ENCODE data around the gene RECK.
"Not testable (repeated sequence)": the region's sequence is repeated elsewhere in the genome, so short reads cannot be mapped to it uniquely, and the experiment has no call there.

RECK gene

DNA sequence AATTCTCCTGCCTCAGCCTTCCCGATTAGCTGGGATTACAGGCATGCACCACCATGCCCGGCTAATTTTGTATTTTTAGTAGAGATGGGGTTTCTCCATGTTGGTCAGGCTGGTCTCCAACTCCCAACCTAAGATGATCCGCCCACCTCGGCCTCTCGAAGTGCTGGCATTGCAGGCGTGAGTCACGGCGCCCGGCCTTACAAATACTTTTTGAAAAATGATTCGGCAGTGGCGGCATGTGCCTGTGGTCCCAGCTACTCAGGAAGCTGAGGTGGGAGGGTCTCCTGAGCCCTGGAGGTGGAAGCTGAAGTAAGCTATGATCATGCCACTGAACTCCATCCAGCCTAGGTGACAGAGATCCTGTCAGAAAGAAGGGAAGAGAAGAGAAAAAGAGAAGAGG, 123.4 kb downstream of the RECK start:
- H3K4me1 ChIP-seq; DNase-seq (ENCODE audit: low spot score in 2 of 2); H3K9me3 ChIP-seq; H3K36me3 ChIP-seq (replicated peaks); H3K4me3 ChIP-seq; in situ Hi-C loops (cut with MboI; ENCODE audit: low sequenced_read_pairs); H3K27me3 ChIP-seq (ENCODE audit: low read depth): not testable (repeated sequence)

DNA sequence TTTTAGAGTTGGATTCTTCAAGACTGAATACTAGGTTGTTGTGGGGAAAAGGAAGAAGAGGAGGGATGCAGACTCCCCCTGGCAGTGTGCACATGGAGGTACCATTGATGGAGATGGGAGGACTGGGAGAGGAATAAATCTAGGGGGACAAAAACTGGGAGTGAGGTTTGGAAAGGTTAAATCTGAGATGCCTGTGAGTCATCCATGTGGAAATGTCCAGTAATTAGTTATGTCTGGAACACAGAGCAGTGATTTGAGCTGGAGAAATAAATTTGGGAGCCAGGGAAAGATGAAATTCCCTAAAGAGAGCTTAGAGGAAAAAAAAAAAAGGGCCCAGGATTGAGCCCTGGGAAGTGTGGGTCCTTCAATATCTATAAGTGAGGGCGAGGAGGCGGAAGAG, 124.5 kb downstream of the RECK start:
- Histone ChIP-seq H3K4me3 (no peak overlapping the region), H3K27me3 (ENCODE audit: low read depth) (no peaks in the 10 kb centered on the region), H3K4me1 (no peaks in the 10 kb centered on the region), H3K9me3 (peaks cover 6% of the 10 kb centered on the region), H3K36me3 (replicated peaks) (no peaks in the 10 kb centered on the region)
- DNase-seq (ENCODE audit: low spot score in 2 of 2), result no peak
- in situ Hi-C loops (cut with MboI; ENCODE audit: low sequenced_read_pairs), result no loop called here

DNA sequence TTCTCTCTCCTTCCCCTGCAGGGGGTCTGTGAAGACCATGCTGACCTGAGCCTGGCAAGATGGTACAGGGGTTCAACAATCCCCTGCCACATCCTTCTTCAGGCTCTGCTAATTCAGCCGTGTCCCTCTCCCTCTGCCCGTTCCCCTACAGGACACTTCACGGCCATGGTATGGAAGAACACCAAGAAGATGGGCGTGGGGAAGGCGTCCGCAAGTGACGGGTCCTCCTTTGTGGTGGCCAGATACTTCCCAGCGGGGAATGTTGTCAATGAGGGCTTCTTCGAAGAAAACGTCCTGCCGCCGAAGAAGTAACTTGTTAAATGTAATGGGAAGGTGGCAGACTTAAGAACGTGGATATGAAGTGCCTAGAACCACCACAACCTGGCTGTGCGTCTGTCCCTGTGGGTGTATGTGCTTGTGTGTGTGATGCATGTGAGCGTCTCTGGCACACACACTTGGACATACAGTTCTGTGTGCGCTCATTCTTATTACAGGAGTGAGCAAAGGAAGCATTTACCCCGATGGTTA, 125.6 kb downstream of the RECK start:
- in situ Hi-C loops (cut with MboI; ENCODE audit: low sequenced_read_pairs), result no loop called here
- Histone ChIP-seq H3K4me1 (no peaks in the 10 kb centered on the region), H3K36me3 (replicated peaks) (no peaks in the 10 kb centered on the region), H3K4me3 (no peak overlapping the region), H3K27me3 (ENCODE audit: low read depth) (no peaks in the 10 kb centered on the region), H3K9me3 (no peaks in the 10 kb centered on the region)
- DNase-seq (ENCODE audit: low spot score in 2 of 2), result no peak

DNA sequence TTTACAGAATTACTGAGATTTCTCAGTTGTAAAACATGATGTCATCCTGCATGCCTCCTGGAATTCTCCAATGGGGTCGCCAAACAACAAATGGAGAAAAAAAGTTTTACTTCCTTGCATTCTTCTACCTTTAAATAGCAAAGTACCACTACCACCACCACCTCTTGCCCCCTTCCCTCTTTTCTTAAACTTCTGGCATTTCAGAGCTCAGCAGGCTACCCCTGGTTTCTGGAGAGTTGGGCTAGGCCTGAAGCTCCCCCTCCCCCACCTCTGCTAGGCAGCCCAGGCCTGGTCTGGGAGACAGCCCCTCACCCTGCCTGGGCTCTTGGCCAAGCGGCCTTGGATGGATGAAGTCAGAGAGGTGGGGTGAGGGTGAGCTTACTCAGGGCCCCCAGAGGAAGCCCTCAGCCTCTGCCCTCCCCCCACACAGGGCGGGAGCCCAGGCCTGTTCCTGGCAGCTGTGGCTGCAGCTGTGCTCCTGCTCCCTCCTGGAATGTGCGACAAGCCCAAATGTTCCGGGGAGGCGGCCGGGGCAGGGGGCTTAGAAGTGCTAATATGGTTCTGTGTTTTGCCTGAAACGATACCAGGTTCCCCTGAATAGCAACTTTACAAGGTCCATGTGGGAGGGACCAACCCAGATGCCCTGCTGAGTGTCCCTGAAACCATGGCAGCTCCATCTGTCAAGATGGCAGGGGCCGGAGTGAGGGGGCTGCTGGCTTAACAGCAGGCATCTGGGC, 126.5 kb downstream of the RECK start:
- DNase-seq (ENCODE audit: low spot score in 2 of 2), result peak in 1 of 2 experiments; percentile 43
- in situ Hi-C loops (cut with MboI; ENCODE audit: low sequenced_read_pairs), result no loop called here

DNA sequence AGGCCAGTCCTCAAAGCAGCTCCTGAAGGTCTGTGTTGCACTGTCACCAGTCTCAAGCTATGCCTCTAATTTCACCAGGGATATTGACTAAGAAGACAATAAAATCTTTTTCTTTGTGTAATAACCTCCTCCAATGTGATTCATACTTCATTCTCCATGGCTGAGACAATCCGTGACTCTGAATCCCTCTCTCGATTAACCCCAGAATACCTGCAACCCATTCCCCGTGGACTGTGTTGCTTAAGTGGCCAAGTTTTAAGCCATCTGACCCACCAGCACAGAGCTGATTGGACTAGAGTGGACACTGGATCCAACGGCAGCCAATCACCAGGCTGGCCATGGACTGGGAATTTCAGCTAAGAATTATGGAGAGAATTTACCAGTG, 127.1 kb downstream of the RECK start:
- H3K9me3 ChIP-seq, result no peaks in the 10 kb centered on the region
- in situ Hi-C loops (cut with MboI; ENCODE audit: low sequenced_read_pairs), result no loop called here
- no peaks in the 10 kb centered on the region for H3K36me3 ChIP-seq (replicated peaks)
- H3K4me1 ChIP-seq, result no peaks in the 10 kb centered on the region
- H3K4me3 ChIP-seq, result no peak overlapping the region
- DNase-seq (ENCODE audit: low spot score in 2 of 2), result no peak
- no peaks in the 10 kb centered on the region for H3K27me3 ChIP-seq (ENCODE audit: low read depth)

More for the DNA sequence above, 126.5 kb downstream of the RECK start:
- H3K27me3 ChIP-seq (ENCODE audit: low read depth), result no peaks in the 10 kb centered on the region
- H3K4me1 ChIP-seq, result no peaks in the 10 kb centered on the region
- no peaks in the 10 kb centered on the region for H3K36me3 ChIP-seq (replicated peaks)
- H3K4me3 ChIP-seq, result no peak overlapping the region
- no peaks in the 10 kb centered on the region for H3K9me3 ChIP-seq

DNA sequence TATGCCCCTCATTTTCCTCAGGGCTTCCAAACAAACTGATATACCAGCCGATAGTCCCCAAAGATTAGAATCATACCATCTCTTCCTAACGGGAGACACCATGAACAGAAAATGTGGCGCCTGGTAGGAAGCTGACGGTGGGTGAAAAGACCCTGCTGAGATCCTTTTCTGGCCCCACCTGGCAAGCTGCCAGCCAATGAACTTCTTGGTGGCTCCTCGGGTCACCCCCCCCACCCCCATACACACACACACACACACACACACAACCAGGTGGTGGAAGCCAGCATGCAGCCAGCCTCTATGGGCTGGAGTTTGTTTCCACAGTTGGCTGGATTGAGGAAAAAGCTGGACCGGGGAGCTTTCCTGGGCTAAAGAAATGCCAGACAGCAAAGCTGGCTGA, 127.7 kb downstream of the RECK start:
- Histone ChIP-seq H3K4me1 (no peaks in the 10 kb centered on the region), H3K36me3 (replicated peaks) (no peaks in the 10 kb centered on the region), H3K4me3 (no peak overlapping the region), H3K27me3 (ENCODE audit: low read depth) (no peaks in the 10 kb centered on the region), H3K9me3 (no peaks in the 10 kb centered on the region)
- DNase-seq (ENCODE audit: low spot score in 2 of 2), result no peak
- in situ Hi-C loops (cut with MboI; ENCODE audit: low sequenced_read_pairs), result no loop called here

DNA sequence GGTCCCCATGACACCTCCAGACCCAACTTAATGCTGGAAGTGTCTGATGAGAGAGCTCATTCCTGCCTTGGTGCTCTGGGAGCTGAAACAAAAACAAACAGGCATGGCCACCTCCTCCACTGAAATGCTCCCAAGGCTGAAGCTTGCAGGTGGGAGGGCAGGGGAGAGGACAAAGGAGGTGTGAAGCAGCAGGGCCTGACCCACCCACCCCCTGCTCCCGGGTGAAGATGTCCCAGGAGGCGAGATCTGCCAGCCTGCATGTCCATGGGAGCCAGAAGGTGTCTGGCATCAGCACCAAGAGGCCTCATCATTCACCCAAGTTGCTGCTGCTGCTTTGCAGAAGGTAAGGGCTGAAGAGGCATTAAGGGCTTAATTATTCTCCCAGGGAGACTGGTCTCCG, 128.3 kb downstream of the RECK start:
- in situ Hi-C loops (cut with MboI; ENCODE audit: low sequenced_read_pairs), result loop anchor here (5.0 kb wide), 1 partner anchor 63 kb away; no protein-coding TSS in a partner anchor
- Histone ChIP-seq H3K36me3 (replicated peaks) (no peaks in the 10 kb centered on the region), H3K4me1 (no peaks in the 10 kb centered on the region), H3K9me3 (no peaks in the 10 kb centered on the region), H3K27me3 (ENCODE audit: low read depth) (no peaks in the 10 kb centered on the region), H3K4me3 (no peak overlapping the region)
- DNase-seq (ENCODE audit: low spot score in 2 of 2), result peak in 1 of 2 experiments; percentile 12

DNA sequence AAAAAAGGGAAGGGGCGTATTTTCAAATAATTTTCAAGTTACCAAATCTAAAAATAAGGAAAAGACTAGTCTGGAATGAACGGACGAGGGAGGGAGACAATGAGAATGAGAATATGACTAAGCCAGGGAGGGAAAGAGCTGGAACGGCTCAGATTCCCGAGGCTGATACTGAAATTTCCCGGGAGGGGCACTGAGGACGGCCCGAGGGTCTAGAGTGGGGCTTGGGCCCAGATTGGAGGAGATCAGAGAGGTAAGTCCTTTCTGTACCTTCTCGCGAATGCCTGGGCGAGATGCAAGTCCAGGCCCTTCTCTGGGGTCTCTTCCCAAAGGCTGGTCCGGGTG, 129.1 kb downstream of the RECK start:
- Histone ChIP-seq H3K4me1 (no peaks in the 10 kb centered on the region), H3K4me3 (no peak overlapping the region), H3K36me3 (replicated peaks) (no peaks in the 10 kb centered on the region), H3K9me3 (no peaks in the 10 kb centered on the region), H3K27me3 (ENCODE audit: low read depth) (no peaks in the 10 kb centered on the region)
- in situ Hi-C loops (cut with MboI; ENCODE audit: low sequenced_read_pairs), result loop anchor here (5.0 kb wide), 1 partner anchor 63 kb away; no protein-coding TSS in a partner anchor
- no peak for DNase-seq (ENCODE audit: low spot score in 2 of 2)

DNA sequence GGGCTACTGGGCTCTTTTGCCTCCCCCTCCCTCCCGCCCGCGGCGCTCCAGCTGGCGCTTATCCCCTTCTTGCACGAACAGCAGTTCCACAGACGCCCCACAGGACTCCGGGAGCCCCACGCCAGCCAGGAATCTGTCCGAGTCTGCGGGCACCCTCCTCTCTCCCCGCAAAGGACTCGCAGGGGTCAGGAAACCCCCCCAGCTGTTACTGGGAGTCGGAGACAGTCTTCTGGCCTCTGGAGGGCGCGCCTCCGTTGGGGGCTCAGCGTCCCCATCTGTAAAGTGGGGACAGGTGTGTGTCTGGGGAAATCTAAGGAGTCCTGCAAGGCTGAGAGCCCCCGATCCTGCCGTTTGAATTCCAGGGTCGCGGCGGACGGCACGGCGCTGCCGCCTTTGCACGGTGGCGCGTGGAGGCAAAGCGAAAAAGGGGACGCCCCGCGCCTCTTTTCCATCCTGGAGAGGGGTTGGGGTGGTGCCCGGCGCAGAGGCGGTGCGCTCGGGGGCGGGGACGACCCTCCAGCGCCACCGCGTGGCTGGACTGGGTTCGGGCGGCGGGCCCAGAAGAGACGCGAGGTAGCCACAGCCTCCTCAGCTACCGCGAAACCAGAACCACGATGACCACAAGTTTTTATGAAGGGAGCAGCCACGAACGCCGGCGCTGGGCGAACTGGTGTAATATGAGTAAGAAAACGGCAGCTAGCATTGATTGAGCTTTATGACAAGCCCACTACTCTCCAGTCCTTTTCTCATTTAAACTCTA, 129.6 kb downstream of the RECK start:
- H3K9me3 ChIP-seq, result no peaks in the 10 kb centered on the region
- H3K4me3 ChIP-seq, result peak overlapping the region; percentile 34
- no peaks in the 10 kb centered on the region for H3K4me1 ChIP-seq
- H3K27me3 ChIP-seq (ENCODE audit: low read depth), result no peaks in the 10 kb centered on the region
- in situ Hi-C loops (cut with MboI; ENCODE audit: low sequenced_read_pairs), result loop anchor here (5.0 kb wide), 1 partner anchor 64 kb away; no protein-coding TSS in a partner anchor
- DNase-seq (ENCODE audit: low spot score in 2 of 2), result peak; percentile 80 to 89
- no peaks in the 10 kb centered on the region for H3K36me3 ChIP-seq (replicated peaks)

DNA sequence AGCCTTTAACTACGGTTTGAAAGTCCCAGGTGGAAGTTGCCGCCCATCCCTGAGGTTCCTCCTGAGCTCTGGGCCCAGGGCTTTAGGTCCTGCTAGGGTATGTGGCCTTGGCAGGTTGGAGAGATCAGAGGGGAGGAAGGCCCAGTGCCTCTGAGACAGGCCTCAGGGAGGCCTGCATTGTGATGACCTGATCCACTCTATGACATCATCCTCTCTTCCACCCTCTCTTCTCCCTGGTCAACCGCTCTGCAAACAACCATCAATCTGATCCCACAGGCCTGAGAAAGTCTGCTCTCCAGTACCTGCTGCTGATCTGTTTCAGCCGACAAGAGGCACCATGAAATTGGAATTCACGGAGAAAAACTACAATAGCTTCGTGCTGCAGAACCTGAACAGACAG, 132.5 kb downstream of the RECK start, which contains the start of gene CCIN:
TSS of gene CCIN (plus strand) at position 223 of the 400 bp plus-strand sequence. CDS start at position 338, 115 bp downstream.
- no peaks in the 10 kb centered on the region for H3K27me3 ChIP-seq (ENCODE audit: low read depth)
- no peaks in the 10 kb centered on the region for H3K9me3 ChIP-seq
- DNase-seq (ENCODE audit: low spot score in 2 of 2), result no peak
- H3K36me3 ChIP-seq (replicated peaks), result no peaks in the 10 kb centered on the region
- H3K4me3 ChIP-seq, result no peak within 1 kb of the TSS
- in situ Hi-C loops (cut with MboI; ENCODE audit: low sequenced_read_pairs), result loop anchor here (5.0 kb wide), 1 partner anchor 67 kb away; no protein-coding TSS in a partner anchor
- H3K4me1 ChIP-seq, result no peaks in the 10 kb centered on the region

DNA sequence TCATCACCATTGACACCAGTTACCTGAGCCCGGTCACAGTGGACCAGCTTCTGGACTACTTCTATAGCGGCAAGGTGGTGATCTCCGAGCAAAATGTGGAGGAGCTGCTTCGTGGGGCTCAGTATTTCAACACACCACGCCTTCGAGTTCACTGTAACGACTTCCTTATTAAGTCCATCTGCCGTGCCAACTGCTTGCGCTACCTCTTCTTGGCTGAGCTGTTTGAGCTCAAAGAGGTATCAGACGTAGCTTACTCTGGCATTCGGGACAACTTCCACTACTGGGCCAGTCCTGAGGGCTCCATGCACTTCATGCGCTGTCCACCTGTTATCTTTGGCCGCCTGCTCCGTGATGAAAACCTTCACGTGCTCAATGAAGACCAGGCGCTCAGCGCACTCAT, 133.0 kb downstream of the RECK start:
- Histone ChIP-seq H3K27me3 (ENCODE audit: low read depth) (no peaks in the 10 kb centered on the region), H3K4me1 (no peaks in the 10 kb centered on the region), H3K9me3 (no peaks in the 10 kb centered on the region), H3K4me3 (no peak overlapping the region), H3K36me3 (replicated peaks) (no peaks in the 10 kb centered on the region)
- in situ Hi-C loops (cut with MboI; ENCODE audit: low sequenced_read_pairs), result loop anchor here (5.0 kb wide), 1 partner anchor 67 kb away; no protein-coding TSS in a partner anchor
- DNase-seq (ENCODE audit: low spot score in 2 of 2), result no peak

DNA sequence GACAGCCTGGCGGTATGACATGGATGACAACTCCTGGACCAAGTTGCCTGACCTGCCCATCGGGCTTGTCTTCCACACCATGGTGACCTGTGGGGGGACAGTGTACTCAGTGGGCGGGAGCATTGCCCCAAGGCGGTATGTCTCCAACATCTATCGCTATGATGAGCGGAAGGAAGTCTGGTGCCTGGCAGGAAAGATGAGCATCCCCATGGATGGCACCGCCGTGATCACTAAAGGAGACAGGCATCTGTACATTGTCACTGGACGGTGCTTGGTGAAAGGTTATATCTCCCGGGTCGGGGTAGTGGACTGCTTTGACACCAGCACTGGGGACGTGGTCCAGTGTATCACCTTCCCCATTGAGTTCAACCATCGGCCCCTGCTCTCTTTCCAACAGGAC, 133.8 kb downstream of the RECK start:
- Histone ChIP-seq H3K27me3 (ENCODE audit: low read depth) (no peaks in the 10 kb centered on the region), H3K9me3 (no peaks in the 10 kb centered on the region), H3K4me3 (no peak overlapping the region), H3K4me1 (no peaks in the 10 kb centered on the region), H3K36me3 (replicated peaks) (no peaks in the 10 kb centered on the region)
- DNase-seq (ENCODE audit: low spot score in 2 of 2), result no peak
- in situ Hi-C loops (cut with MboI; ENCODE audit: low sequenced_read_pairs), result no loop called here

DNA sequence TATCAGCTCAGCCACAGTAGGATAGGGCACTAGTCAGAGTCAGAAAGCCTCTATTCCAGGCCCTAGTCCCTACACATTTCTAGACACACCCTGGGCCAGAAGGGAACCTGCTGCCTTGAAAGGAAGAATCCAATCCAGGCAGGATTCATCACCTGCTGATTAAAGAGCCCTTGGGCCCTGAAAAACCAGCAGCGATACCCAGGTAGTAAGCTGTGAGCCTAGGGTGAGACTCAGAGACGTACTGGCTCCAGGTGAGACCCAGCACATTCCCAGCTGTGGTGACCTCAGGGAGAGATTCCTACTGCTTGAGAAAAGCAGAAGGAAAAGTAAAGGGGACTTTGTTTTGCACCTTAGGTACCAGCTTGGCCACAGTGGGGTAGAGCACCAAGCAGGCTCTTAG, 137.1 kb downstream of the RECK start:
- DNase-seq (ENCODE audit: low spot score in 2 of 2), result no peak
- Histone ChIP-seq H3K36me3 (replicated peaks) (no peaks in the 10 kb centered on the region), H3K9me3 (no peaks in the 10 kb centered on the region), H3K27me3 (ENCODE audit: low read depth) (no peaks in the 10 kb centered on the region), H3K4me3 (no peak overlapping the region), H3K4me1 (no peaks in the 10 kb centered on the region)
- in situ Hi-C loops (cut with MboI; ENCODE audit: low sequenced_read_pairs), result no loop called here

All from HAP-1 (cell line).